Stimulated activated CD4-positive, alpha-beta T cell treated with anti-CD3 and anti-CD28 coated beads, Interleukin-2, amount 100 ng/mL, for 4 hours (primary cell): Measurements from ENCODE around the gene PLEKHO1.
A peak's percentile ranks its signal among the peaks of the same experiment; 100 is the strongest.

Experiments used
- DNase-seq: peaks from one replicate; pipeline ENCODE4 v3.0.0-alpha.2; 2020; ENCODE audit warnings: low read depth

Gene PLEKHO1

DNA sequence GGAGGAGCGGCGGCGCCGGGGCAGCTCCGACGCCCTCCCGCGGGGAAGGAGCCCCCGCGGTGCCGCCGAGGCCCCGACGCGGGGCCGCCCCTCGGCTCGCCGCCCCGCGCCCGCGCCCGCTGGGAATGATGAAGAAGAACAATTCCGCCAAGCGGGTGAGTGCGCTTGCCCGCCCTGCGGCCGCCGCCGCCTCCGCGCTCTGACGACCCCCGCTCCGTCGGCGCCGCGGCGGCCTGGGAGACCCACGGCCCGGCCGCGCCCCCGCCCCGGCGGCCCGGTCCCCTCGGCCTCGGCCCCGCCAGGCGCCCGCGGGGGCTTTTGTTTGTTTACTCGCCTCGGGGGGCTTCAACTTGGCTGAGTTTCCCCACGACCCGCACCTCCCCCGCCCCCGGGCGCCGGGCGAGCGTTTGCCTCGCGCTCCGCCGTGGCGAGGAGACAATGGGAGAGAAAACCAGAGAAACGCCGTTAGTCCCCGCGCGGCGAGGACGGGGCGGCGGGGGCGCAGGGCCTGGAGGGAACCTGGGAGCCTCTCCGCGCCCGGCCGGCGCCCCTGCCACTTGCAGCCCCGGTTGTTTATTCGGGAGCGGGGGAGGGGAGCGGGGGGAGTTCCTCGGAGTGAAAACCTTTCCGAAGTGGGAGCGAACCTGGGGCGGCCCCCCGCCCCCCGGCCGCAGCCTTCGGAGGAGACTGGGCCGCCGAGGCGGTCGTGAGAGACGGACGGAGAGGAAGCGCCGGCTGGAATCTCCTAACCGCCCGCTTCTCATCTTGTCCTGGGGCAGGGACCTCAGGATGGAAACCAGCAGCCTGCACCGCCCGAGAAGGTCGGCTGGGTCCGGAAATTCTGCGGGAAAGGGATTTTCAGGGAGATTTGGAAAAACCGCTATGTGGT lies 661 bp downstream of the PLEKHO1 start:
- DNase-seq = no peak

DNA sequence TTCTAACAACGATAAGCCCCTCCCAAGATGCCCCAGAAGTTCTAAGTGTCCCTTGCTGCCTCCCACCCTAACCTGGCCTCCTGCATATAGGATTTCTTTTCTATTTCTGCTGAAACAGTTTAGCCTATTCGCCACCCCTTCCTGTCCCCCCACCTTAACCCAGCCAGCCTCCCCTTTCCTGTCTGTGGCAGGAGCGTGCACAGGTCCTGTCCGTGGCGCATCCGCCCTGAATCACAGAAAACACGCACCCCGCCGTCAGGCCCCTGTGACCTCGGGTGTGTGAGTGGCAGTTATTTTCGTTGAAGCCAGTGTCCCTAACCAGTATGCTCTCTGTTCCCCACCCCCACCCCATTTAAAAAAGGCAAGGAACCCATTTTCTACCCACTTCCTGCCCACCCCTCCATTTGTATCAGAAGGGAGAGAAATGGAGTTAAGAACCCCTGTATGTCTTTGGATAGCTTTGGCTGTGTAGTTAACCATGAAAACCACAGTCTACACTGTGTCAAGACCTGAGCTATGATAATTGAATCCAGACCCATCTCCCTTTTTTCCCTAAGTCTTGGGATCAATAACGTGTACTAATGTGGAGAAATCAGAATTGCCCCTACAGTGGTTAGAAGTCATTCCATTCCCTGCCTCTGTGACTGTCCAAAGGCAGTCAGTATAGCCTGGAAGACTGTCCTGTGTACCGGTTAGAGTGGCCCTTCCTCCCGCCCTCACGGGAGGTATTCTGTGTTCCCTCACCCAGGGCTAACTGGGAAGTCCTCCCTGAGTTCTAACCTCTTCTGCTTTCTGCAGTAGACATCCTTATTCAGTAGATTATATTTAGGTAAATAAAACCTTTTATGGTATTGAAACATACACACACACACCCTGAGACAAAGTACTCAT lies 1.8 kb downstream of the PLEKHO1 start:
- peak; percentile 43 for DNase-seq

DNA sequence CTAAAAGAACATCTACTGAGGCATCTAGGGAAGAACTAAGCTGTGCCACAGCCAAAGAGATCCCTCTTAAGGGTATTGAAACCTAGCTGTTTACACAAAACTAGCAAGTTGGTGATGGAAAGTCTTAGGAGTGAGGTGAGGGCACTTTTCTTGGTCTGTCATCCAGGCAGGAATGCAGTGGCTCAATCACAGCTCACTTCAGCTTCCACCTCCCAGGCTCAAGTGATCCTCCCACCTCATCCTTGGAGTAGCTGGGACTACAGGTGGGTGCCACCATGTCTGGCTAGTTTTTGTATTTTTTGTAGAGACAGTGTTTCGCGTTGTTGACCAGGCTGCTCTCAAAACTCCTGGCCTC lies 2.4 kb downstream of the PLEKHO1 start:
- no peak for DNase-seq

DNA sequence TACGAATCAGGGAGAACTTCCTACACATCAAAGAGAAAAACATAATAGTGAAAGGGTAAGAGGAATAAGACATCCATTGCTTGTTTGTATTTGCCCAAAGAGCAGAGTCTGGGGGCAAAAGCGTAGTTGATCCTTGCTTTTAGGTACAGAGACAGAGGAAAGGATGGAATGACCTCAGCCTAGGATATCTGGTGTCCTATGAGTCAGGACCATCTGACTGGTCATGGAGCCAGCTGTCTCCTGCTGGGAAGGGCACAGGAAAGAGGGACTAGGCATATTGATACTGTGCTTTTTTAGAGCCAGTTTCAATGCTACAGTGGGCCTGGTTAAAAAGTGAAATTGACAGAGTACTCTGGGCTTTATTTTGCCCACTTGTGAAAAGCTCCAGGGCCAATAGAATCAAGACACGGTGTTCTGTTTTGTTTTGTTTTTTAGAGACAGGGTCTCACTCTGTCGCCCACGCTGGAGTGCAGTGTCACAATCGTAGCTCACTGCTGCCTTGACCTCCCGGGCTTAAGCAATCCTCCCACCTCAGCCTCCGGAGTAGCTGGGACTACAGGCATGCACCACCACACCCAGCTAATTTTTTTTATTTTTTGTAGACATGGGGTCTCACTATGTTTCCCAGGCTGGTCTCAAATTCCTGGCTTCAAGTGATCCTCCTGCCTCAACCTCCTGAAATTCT lies 3.2 kb downstream of the PLEKHO1 start:
- no peak for DNase-seq

DNA sequence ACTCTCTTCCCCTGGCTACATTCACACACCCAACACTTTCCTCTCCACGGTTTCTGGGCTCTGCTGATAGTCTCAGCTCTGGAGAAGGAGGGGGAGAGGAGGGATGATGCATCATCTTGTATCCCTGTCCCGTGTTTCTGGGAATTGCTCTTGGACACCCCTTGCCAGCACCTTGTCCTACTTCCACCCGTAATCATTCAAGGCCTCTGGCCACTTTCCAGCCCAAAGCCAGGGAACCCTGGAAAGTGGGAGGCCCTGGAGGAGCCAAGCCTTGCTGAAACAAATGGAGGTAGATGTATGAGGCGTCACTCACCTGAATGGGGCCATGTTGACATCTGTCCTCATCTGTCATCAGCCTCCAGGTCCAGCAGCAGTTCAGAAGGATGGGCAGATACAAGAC lies 4.4 kb downstream of the PLEKHO1 start:
- no peak for DNase-seq

DNA sequence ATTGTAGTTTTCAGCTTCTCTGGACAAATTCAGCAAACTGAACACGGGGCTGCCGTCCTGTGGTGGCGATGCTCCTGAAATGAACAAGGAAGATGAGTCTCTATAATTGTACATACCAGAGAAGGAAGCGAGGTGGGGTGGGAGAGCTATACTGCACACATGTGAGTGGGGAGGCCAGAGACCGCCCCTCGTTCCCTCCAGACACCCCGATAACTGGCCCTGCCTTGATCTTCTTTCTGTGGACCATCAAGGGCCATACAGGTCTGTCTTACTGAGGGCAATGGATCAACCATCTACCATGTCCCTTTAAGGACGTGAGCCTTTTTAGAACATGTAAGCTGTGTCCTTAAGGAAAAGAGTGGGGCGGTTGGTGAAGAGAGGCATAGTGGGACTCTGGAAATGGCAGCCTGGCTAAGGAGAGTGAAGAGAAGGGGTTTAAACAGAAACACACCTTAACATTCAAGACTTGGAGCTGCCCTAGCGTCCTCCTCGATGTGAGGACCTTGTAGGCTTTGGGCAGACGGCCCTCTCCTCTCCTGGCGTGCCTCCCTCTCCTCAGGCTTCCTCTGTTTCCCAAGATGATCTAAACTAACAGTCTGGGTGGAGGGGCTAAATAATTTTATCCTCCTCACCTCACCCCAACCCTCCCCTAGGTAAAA lies 5.8 kb downstream of the PLEKHO1 start:
- no peak for DNase-seq

DNA sequence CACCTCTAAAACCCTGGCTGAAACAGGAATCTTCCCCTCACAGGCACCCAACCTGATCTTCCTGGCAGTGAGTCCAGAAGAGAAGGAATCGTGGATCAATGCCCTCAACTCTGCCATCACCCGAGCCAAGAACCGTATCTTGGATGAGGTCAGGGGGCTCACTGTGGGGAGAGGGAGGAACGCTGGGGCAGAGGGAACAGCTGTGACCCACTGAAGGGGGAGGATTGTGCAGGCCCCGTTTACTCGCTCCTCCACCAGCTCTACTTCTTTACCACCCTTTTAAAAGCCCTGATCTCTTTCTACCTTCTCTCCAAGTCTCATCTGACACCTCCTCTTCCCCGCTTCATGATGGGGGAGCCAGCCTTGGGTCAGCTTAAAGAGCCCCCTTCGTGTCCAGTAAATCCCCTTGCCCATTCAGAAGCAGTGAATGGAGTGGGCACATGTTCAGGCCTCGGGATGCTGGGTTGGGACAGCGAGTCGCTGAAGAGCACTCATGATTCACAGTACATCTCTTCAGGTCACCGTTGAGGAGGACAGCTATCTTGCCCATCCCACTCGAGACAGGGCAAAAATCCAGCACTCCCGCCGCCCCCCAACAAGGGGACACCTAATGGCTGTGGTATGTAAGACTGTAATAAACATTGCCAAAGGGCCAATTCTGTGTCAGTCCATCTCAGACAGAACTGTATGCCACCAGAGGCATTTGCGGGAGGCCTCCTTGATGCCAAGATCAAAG lies 7.3 kb downstream of the PLEKHO1 start:
- DNase-seq = no peak

DNA sequence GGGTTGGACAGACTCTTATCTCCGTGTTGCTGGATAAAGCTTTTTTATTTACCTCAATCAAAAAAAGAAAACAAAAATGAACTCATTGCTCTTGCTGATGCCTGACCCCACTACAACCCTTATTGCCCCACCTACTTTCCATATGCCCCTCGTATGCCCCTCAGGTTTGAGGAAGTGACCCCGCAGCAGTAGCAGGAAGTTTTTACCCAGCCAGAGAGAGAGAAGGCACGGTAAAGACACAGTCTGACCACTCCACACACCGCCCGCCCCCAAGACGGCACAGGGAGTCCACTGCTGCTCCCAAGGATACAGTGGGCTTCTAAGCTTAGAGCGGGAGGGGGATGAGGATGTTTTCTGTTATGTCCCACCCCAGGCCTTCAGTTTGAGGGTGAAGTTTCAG lies 9.8 kb downstream of the PLEKHO1 start:
- DNase-seq = no peak

DNA sequence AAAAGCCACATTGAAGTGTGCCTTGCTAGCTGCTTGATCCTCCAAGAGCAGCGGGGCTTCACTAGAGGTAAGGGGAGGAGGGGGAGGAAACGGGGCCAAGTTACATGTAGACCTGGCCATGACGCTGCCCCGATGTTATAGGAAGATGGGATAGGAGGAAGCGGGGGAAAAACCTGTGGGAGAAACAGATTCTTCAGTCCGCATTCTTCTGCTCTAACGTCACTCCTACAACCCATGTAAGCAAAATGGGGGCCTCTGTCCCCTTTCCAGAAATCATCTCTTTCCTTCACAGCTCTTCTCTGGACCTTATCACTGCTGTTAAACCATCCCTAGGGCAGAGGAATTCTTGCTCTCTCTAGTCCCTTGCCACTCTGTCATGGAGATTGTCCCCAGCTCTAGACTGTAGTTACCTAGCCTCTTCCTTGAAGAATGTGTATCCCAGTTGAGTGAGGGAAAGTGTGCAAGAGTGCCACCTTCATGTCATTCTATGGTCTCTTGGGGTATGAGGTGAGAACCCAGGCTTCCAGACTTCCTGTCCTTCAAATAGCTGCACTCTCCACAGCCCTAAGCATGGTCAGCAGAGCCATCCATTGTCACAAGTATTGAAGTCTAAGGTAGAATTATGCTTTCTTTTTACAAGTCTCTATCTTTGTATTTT lies 11.4 kb downstream of the PLEKHO1 start:
- no peak for DNase-seq

DNA sequence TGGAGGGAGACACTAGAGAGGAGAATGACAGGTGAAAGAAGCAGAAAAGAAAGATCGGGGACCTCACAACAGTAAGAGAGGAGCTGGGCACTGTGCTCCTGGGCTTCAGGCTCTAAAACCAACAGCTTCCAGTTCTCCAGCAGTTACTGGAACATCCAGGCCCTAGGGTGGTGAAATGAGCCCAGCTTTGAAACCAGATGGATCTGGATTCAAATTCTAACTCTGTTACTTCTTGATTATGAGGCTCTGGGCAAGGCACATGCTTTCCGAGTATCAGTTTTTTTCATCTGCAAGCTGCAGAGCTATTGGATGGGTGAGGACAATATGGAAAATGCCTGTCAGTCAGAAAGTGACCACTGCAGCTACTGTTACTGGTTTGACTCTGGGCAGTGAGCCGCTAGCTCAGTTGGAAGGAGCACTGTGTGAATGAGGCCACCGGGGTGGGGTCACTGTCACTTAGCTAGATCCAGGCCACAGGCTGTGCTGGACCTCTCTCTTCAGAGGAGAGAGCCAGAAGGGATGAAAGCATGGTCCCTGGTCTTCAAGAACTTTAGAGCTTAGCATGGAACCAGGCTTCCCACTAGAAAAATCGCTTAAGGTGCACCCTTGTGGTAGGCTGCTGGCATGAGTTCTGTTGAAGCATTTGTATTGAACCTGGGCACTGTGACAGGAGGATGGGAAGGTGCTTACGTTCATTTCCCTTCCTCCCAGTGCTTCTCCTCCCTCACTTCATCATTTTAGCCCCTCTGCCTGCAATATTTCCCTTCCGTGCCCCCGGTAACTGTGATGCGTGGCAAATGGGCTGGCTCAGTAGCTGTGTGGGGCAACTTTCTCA lies 12.2 kb downstream of the PLEKHO1 start:
- no peak for DNase-seq

DNA sequence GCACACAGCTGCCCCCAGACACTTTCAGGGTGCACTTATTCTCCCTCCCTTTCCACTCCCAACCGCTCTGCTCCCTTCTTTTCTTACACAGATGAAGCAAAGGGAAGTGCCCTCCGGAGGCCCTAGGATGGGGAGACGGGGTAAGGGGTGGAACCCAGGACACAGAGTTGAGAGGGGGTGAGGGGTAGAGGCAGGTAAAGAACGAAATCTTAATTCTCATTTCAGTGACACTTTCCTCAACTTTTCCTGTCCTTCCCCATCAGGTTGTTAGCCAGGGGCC lies 12.8 kb downstream of the PLEKHO1 start:
- no peak for DNase-seq

DNA sequence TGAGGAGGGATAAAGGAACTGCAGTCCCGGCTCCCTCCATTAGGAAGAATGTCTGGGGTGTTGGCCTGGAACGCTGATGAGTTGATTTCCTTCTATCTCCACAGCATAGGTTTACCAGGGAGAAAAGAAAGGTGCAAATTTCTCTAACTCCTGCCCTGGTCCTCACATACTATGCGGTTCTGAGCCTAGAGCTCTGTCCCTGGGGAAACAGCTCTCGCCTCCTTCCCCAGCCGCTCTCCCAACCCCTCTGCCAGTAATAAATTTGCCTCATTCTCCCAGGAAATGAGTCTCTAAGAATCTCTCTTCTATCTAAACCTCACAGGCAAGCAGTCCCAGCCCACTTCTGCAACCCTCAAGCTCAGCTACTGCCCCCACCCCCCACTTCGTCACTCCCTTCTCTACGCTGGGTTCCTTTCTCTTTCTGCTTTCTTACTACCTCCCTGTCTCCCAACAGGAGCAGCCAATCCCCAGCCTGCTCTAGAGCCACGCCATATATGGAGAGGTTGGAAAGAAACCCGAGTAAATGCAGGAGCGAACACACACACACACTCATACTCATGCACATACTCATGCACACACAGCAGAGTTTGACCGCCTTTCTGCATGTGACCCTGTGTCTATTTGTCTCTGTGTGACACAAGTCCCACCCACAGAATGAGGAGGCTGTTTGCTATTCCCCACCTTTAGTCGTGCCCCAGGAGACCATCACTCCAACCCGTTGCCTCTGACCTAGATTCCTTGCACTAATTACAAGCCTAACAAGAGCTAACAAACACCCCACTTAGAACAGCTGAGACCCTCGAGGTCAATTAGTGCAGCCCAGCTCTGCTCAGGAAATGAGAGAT lies 13.4 kb downstream of the PLEKHO1 start:
- no peak for DNase-seq

DNA sequence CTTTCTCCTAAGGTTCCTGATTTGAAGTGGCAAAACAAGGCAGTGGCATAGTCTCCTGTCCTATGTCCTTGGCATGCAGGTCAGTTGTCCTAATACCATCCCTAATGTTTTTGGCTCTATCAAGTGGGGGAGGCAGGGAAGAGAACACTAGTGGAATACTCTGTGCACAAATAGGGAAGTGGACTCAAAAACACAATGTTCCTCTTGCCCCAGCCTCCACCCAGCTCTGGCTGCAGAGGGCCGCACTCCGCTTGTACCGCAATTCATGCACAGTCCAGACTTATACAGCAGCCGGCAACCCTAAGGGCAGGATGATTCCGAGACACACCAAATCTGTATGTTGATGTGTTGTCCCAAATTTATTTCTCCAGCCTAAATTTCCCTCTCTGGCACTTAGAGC lies 14.5 kb downstream of the PLEKHO1 start:
- DNase-seq = no peak

DNA sequence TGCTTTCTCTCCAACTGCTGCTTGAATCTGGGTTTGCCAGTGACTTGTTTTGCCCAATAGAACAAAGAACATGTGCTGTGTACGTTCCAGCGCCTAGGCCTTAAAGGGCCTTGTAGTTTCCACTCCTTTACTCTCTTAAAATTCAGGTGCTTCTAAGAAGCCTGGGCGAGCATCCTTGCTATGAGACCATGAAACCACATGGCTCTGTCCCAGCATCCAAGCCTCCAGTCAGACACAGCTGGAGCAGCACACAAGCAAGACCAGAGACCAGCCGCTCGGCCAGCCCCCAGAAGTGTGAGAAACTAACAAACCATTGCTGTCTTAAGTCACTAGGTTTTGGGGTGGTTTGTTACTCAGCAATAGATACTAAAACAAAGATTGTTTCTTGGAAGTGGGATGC lies 15.1 kb downstream of the PLEKHO1 start:
- DNase-seq = no peak

DNA sequence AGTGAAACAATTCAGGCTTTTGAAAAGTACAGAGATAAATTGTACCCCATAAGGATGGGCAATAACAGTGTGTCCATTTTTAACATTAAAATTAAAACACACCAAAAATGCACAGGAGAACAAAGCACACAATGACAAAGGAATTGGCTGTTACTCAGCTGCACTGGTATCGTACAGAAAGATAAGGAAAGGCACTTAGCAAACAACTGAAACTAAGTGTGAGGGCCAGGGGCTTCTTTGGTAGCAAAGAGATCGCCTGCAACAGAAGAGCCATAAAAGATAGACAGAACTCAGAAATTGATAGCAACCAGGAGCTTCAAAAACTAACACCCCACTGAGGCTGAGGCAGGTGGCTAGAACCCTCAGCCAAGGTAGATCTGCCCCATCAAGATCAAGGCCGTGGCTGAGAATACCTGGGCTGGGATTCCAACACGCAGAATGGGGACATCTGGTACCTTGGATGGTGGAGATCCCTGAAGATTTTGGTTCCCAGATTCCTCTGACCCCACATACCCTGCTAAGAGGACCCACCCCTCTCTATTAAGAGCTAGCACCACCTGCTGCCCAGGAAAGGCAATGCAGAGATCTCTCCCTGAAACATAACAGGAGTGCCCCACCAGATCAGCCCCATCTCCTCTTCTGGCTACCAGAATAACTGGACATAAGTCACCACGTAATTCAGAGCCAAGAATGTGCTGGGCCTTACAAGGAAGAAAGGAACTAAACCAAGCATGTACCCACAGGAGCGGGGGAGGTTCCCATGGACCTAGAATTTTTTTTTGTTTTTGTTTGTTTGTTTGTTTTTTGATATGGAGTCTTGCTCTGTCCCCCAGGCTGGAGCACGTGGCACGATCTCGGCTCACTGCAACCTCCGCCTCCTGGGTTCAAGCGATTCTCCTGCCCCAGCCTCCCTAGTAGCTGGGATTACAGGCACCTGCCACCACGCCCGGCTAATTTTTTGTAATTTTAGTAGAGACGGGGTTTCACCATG lies 16.2 kb downstream of the PLEKHO1 start:
- DNase-seq = peak; percentile 28

DNA sequence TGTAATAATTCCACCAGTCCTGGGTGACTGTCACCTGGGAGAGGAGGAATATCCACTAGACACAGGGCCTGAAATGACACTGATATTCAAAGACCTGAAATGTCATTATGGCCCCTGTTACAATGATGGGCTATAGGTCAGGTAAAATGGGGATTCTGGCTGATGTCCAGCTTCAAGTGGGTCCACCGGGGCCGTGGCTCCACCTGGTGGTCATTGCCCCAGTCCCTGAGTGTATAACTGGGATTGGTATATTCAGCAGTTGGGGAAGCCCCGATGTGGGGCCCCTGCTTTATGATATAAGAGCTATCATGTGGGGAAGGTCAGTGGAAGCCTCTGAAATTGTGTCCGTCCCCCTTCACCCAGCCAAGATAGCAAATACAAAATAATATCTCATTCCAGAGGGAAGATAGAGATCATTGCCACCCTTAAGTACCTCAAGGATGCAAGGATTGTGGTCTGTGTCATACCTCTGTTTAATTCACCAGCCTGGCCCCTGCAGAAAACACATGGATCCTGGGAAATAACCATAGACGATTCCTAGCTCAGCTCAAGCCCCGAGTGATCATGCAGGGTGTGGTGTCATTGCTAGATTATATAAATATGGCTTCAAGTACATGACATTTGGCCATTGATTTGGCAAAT lies 19.4 kb downstream of the PLEKHO1 start:
- peak; percentile 20 for DNase-seq

DNA sequence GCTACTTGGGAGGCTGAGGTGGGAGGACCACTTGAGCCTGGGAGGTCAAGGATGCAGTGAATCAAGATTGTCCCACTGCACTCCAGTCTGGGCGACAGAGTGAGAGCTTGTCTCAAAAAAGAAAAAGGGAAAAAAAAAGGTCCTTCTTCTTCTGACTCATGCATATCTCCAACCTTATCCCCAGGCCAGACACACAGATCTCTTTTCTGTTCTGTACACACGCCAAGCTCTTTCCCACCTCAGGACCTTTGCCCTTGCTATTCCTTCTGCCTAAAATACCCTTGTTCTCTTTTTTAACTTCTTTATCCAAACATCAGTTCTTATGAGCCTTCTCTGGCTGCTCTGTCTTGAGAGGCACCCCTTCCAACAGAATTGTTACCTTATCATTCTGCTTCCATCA lies 22.1 kb downstream of the PLEKHO1 start:
- DNase-seq = no peak
